NCI-H2227 treated with DMSO at 0.1 percent for 48 hours (cell line): ENCODE data around the gene TJP3.

Experiments used
- DNase-seq: peaks from one replicate; lab custom pipeline; 2025; lab: John Stamatoyannopoulos, UW

TJP3 gene

DNA sequence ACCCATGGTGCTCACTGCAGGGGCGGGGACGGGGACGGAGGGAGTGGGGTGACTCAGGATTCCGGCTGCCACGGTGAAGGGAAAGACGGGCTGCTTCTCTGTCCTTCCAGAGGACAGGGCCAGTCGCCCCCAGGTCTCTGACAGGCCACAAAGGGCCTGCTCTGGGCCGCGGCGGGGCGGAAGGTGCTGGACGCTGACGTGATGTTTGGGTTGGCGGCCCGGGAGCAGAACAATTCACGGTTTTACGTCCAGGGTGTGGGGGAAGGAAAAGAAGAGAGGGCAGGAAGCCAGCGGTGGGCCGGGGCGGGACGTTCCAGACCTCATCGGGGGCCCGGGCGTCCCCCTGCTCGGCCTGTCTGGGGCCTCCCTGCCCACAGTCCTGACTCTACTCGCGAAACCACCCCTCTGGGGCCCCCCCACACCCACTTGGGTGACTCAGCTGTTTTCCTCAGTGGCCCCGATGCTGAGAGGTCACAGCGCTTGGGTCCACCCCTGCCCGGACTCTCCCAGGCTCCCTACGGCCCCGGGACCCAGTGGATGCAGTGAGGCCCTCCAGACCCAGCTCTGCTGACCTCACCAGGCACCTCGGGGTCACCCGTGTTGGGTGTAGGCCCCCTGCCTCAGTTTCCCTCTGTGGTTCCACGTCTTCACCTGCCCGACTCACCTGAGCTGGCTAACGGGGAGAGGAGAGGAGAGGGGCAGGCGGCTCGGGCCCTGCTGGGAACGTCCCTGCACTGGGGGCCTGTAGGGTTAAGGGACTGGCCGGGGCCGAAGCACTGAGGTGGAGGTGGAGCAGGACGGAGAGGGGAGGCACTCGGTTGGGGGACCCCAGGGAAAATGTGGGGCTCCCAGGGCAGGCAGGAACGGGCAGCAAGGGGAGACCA lies 37.1 kb upstream of the TJP3 start:
- DNase-seq, result no peak

DNA sequence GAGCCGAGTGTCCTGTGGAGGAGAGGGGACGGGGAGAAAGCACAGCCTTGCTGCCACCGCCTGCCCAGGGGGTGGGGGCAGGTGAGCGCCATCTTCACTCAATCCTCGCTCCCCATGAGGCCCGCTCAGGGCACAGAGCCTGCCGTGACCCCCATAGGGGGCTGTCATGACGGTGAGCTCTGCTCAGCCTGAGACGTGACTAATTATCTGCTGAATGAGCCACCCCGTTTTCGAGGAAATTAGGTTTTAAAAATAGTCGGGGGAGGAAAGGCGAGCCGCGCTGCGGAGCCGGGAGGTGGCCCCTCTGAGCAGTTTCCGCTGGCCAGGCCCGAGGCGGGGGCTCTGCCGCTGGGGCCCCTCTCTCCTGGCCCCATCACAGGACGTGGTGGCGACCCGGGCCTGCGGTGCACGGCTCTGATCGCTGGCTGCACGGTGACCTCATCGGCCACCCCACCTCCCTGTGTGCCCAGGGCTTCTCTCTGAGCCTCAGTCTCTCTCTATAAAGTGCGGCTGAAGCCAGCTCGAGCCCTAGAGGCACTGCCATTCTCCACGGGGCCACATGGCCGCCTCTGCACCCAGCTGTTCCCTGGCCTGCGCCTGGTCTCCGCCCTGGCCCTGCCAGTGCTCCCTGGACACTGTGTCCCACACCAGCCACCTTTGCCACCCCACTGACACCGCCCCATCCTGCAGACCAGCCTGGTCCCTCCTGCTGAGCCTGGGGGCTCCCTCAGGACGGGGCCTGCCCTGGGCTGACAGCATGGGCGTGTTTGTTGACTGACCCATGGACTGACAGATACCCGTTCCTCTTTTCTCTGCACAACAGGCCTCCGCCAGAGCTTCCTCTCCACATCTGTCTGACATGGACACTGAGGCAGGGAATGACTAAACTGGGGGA lies 36.3 kb upstream of the TJP3 start:
- no peak for DNase-seq

DNA sequence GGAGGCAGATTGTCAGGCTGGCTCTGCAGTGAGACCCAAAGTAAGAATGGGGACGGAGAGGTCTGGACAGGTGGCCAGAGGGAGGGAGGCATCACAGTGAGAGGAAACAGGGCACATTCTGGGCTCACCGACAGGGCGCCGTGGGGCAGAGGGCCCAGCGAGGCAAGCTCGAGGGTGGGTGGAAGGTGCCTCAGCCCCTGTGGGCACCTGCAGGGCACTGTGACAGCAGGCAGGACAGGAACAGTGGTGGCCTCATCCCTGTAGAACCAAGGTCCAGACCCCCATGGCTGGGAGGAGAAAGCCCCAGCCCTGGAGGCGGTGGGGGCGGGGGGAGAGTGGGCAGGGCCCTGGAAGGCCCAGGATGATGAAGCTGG lies 35.6 kb upstream of the TJP3 start:
- DNase-seq, result no peak

DNA sequence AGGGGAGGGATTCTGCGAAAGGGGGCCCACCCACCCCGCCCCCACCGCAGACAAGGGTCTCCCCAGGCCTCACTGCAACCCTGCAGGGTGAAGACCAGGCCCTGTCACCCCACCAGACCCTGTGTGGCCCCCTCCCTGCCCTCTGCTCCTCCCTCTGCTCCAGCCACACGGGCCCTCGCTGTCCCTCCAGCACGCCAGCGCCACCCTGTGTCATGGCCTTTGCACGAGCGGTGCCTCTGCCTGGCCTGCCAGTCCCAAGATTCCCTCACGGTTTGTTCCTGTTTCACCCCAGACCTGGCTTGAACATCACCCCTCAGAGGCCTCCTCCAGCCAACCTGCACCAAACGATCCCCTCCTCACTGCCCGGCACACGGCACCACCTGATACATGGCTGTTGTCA lies 35.2 kb upstream of the TJP3 start:
- no peak for DNase-seq

GRCh38 chr19:3673506-3674439 lies 34.4 kb upstream of the TJP3 start:
- DNase-seq, result no peak

DNA sequence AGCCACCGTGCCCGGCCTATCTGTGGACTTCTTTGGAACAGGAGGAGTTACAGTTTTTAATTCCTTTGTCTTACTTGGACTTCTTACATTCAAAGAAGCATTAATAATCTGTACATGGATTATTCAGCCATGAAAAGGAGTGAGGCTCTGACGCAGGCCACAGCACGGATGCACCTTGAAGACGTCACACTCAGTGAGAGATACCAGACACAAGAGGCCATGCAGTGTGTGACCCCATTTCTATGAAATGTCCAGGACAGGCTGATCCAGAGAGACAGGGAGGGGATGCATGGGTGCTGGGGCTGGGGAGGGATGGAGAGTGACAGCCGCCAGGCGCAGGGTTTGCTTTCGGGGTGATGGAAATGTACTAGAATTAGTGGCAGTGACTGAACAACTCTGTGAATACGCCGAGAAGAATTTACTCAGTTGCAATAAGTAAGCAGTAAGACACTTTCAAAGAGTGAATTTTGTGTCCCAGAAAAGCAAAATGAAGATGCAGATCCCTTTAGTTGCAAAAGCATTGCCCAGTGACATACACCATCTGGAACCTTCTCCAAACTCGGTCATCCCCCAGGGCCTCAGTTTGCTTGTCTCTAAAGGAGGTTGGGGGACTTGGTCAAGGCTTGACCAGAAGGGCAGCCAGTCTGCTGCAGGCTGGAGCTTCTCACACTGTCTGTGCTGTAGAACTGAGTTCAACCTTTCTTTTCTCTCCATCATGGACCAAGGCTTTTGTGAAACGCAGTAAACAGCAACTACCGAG lies 33.2 kb upstream of the TJP3 start:
- no peak for DNase-seq

DNA sequence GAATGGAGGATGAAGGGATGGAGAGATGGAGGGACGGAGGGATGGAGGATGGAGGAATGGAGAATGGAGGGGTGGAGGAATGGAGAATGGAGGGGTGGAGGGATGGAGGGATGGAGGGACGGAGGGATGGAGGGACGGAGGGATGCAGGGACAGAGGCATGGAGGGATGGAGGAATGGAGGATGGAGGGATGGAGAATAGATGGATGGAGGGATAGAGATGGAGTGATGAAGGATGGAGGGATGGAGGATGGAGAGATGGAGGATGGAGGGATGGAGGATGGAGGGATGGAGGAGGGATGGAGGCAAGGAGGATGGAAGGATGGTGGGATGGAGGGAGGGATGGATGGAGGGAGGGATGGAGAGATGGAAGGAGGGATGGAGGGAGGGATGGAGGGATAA lies 30.0 kb upstream of the TJP3 start:
- DNase-seq, result no peak

DNA sequence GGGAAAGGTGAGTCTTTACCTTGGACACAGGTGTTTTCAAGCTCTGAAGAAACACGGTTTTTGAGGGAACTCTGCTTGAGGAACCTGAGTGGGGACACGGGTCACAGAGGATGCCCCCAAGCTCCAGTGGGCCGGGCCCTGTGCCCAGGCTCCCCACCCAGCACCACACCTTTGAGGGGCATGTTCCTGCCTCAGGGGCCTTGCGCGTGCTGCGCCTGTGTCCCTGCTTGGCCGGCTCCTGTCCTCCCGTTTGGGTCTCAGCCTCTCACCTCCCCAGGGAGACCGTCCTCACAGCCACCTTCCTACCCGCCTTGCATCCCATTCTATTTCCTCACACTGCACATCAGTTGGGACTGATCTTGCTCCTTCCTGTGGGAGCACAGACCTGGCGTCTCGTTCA lies 29.0 kb upstream of the TJP3 start:
- no peak for DNase-seq

GRCh38 chr19:3679581-3679980 lies 28.6 kb upstream of the TJP3 start:
- no peak for DNase-seq

DNA sequence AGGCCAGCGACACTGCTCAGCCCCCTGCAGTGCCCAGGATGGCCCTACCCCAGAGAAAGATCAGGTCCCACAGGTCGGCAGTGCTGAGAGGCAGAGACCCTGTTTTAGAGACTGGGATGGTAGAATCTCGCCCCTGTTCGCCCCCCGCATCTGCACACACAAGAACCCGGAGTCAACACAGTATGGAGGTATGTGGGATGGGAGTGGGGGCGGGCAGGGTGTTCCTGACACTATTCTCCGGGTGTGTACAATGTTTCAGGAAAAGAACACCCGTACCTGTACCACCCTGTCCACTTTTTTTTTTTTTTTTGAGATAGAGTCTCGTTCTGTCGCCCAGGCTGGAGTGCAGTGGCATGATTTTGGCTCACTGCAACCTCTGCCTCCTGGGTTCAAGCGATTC lies 27.2 kb upstream of the TJP3 start:
- no peak for DNase-seq

DNA sequence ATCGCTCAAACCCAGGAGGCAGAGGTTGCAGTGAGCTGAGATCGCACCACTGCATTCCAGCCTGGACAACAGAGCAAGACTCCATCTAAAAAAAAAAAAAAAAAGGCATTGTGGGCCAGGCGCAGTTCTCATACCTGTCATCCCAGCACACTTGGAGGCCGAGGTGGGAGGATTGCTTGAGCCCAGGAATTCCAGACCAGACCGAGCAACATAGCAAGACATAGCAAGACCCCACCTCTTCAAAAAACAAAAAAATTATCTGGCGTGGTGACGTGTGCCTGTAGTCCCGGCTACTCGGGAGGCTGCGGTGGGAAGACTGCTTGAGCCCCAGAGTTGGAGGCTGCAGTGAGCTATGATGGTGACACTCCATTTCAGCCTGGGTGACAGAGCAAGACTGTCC lies 25.9 kb upstream of the TJP3 start:
- DNase-seq, result no peak

- DNase-seq, result no peak
Observed at GRCh38 chr19:3682741-3683404, 25.3 kb upstream of the TJP3 start.

- no peak for DNase-seq
Observed at GRCh38 chr19:3683405-3684053, 24.7 kb upstream of the TJP3 start.

- no peak for DNase-seq
Observed at GRCh38 chr19:3684054-3684816, 23.9 kb upstream of the TJP3 start.

DNA sequence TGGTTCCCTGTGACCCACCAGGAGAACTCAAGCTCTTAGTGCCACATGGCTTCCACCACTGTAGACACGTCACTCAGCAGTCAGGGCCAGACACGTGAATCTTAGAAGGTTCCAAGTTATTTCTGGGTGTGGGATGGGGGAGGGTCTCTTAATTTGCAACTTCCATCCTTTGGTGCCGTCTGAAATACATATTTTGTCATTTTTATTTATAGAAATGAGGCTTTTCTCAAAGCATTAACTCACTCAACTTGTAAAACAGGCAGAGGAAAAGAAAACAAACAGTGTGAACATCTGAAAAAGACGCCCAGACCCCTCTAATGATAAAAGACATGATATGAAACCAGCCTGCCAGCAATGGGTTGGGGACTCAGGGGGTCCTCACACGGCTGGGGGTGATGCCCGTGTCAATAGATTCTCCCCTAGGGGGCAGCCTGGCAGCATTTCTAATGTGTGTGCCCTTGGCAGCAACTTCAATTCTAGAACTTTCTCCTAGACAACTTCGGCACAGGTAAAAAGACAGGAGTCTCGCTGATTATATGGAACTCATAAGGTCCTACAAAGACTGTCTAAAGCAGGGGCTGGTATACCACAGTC lies 23.3 kb upstream of the TJP3 start:
- no peak for DNase-seq

- DNase-seq, result no peak
Observed at GRCh38 chr19:3687393-3687773, 20.8 kb upstream of the TJP3 start.

GRCh38 chr19:3687774-3688706 lies 20.1 kb upstream of the TJP3 start:
- no peak for DNase-seq
